GM23248 (cell line): ENCODE data around the gene GNA14. TPM values are rescaled to one million over a fixed set of nuclear protein-coding genes. Genes with fewer than 3 reads are reported as not detected.

ENCODE experiments used
- DNase-seq: peaks from one replicate; pipeline ENCODE4 v3.0.0-alpha.2; 2015
- H2AFZ ChIP-seq: fragments of 200-600 bp; sonication (generic); 2 replicates; pipeline ENCODE4 v1.6.1; 2016; ENCODE audit warnings: antibody characterized with exemption
- H3F3A ChIP-seq: fragments of 200-600 bp; sonication (generic); 2 replicates; pipeline ENCODE4 v1.6.1; 2016; ENCODE audit warnings: mild to moderate bottlenecking, antibody characterized with exemption, mixed run types; ENCODE audit not compliant: insufficient read depth
- H3K27ac ChIP-seq: fragments of 200-600 bp; sonication (generic); 2 replicates; pipeline ENCODE4 v1.5.1; 2016; ENCODE audit warnings: mild to moderate bottlenecking
- H3K27me3 ChIP-seq: fragments of 200-600 bp; sonication (generic); replicated peaks from 2 replicates; pipeline ENCODE4 v1.6.1; 2016; ENCODE audit warnings: mild to moderate bottlenecking; ENCODE audit not compliant: insufficient read depth
- H3K36me3 ChIP-seq: fragments of 200-600 bp; sonication (generic); 2 replicates; pipeline ENCODE4 v1.6.1; 2016; ENCODE audit warnings: low read depth, mild to moderate bottlenecking
- H3K4me1 ChIP-seq: fragments of 200-600 bp; sonication (generic); 2 replicates; pipeline ENCODE4 v1.6.1; 2016; ENCODE audit warnings: mild to moderate bottlenecking; ENCODE audit not compliant: insufficient read depth
- H3K4me2 ChIP-seq: fragments of 200-600 bp; sonication (generic); one replicate; pipeline ENCODE4 v1.6.1; 2016; ENCODE audit warnings: mild to moderate bottlenecking; ENCODE audit not compliant: unreplicated experiment
- H3K4me3 ChIP-seq: fragments of 200-600 bp; sonication (generic); 2 replicates; pipeline ENCODE4 v1.5.1; 2016; ENCODE audit warnings: mild to moderate bottlenecking
- H3K79me2 ChIP-seq: fragments of 200-600 bp; sonication (generic); 2 replicates; pipeline ENCODE4 v1.6.1; 2016; ENCODE audit warnings: mild to moderate bottlenecking; ENCODE audit not compliant: insufficient read depth
- H3K9ac ChIP-seq: fragments of 200-600 bp; sonication (generic); 2 replicates; pipeline ENCODE4 v1.6.1; 2016; ENCODE audit warnings: mild to moderate bottlenecking
- H3K9me2 ChIP-seq: fragments of 200-600 bp; sonication (generic); 2 replicates; pipeline ENCODE4 v1.6.1; 2016; ENCODE audit warnings: mixed run types, mild to moderate bottlenecking, moderate library complexity; ENCODE audit not compliant: insufficient read depth
- H3K9me3 ChIP-seq: fragments of 200-600 bp; sonication (generic); one replicate; pipeline ENCODE4 v1.6.1; 2017; ENCODE audit warnings: low read depth
- H4K20me1 ChIP-seq: fragments of 200-600 bp; sonication (generic); 2 replicates; pipeline ENCODE4 v1.6.0; 2016; ENCODE audit not compliant: insufficient read depth
- EZH2 ChIP-seq: fragments of 200-600 bp; sonication (generic); IDR thresholded peaks from 2 replicates; pipeline ENCODE4 v1.6.1; 2018; ENCODE audit warnings: antibody characterized with exemption, mild to moderate bottlenecking; ENCODE audit not compliant: insufficient read depth, poor library complexity, severe bottlenecking
- EZH2phosphoT487 ChIP-seq: fragments of 200-600 bp; sonication (generic); IDR thresholded peaks from 2 replicates; pipeline ENCODE4 v1.6.1; 2018; ENCODE audit warnings: antibody characterized with exemption, moderate library complexity, mild to moderate bottlenecking, low read depth; ENCODE audit not compliant: insufficient read depth
- WGBS, 2 experiments: methylation state at CpG; one replicate each; pipeline ENCODE4 v1.1.6; 2015 to 2017; ENCODE audit warnings: low lambda C conversion rate in 2 of 2, low coverage in 1 of 2; ENCODE audit errors: missing lambda C conversion rate in 2 of 2; 5-methylcytosine and 5-hydroxymethylcytosine counted together
- in situ Hi-C: fragments of 300-500 bp; cut with MboI; formaldehyde crosslinking; loops from 2 replicates; pipeline ENCODE4 v1.15.0; 2020
- polyA plus RNA-seq: library from polyadenylated mRNA; unstranded; fragments of >200 nt; fragmentation: Nextera tagmentation; extraction: Ambion mirVana; gene quantifications from 2 replicates; pipeline ENCODE4 v1.2.1, GENCODE V29; 2016
- total RNA-seq: library from RNA; depleted of rRNA; stranded (reverse); fragments of >200 nt; shearing (Covaris generic); gene quantifications from 2 replicates; pipeline ENCODE4 v1.2.3, GENCODE V29; 2014

Gene GNA14
- total and polyA plus RNA-seq, 2 experiments from 2014 or later = 0.11 to 0.24 TPM

DNA sequence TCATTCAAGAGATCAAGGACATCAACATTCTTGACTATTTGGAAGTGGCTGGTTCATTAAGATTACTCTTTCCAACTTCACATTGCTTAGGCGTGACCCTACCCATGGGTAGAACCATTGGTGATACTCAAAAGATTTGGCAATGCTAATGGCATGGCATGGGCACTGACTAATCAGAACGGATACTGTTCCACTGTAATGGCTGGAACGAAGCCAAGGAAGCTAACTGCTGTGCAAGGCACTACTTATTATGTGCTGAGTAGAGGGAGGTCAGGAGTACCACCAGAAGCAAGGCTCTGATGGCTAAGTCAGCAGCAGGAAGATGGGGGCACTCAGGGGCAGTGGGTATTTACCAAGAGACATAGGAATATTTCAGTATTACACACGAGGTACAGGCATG is 31.9 kb downstream of the GNA14 start:
- Histone ChIP-seq H3K4me1 (no peaks in the 10 kb centered on the region), H3K4me2 (no peak overlapping the region), H3F3A (no peaks in the 10 kb centered on the region), H4K20me1 (no peaks in the 10 kb centered on the region), H3K36me3 (no peaks in the 10 kb centered on the region), H3K79me2 (no peaks in the 10 kb centered on the region), H2AFZ (no peak overlapping the region), H3K9me3 (no peaks in the 10 kb centered on the region), H3K9me2 (no peaks in the 10 kb centered on the region), H3K27me3 (no peaks in the 10 kb centered on the region), H3K9ac (no peak overlapping the region), H3K27ac (no peak overlapping the region), H3K4me3 (no peak overlapping the region)
- no peak for TF ChIP-seq EZH2phosphoT487
- TF ChIP-seq EZH2 = no peak
- in situ Hi-C loops = no loop called here
- 31 to 37% methylated on average over 4 of the region's 4 CpGs for WGBS, 2 experiments
- DNase-seq = peak; percentile 10

DNA sequence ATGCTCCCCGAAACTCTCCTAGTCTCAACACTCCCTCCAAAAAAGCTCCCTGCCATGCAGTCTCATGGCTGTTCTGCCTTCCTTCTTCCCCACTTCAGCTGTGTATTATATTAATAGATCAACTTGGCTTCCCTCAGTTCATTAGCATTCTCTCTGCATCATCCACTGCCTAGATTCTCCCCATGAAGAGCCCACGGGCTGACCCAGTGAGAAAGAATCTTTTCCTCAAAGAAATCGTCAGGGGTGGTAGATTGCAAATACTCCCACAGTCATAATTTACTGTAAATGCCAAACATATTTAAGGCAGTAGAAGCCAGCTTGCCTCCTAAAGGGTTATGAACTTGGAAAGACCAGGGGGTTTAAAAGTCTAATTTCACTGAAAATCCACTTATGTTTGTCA is 33.5 kb downstream of the GNA14 start:
- Histone ChIP-seq H3K4me1 (no peaks in the 10 kb centered on the region), H4K20me1 (no peaks in the 10 kb centered on the region), H3F3A (no peaks in the 10 kb centered on the region), H3K9ac (no peak overlapping the region), H2AFZ (no peak overlapping the region), H3K36me3 (no peaks in the 10 kb centered on the region), H3K4me2 (no peak overlapping the region), H3K4me3 (no peak overlapping the region), H3K27me3 (no peaks in the 10 kb centered on the region), H3K9me2 (no peaks in the 10 kb centered on the region), H3K27ac (no peak overlapping the region), H3K9me3 (no peaks in the 10 kb centered on the region), H3K79me2 (no peaks in the 10 kb centered on the region)
- DNase-seq = no peak
- in situ Hi-C loops = no loop called here
- 30 to 38% methylated on average over 3 of the region's 3 CpGs for WGBS, 2 experiments
- TF ChIP-seq EZH2phosphoT487 (no peak), EZH2 (no peak)

DNA sequence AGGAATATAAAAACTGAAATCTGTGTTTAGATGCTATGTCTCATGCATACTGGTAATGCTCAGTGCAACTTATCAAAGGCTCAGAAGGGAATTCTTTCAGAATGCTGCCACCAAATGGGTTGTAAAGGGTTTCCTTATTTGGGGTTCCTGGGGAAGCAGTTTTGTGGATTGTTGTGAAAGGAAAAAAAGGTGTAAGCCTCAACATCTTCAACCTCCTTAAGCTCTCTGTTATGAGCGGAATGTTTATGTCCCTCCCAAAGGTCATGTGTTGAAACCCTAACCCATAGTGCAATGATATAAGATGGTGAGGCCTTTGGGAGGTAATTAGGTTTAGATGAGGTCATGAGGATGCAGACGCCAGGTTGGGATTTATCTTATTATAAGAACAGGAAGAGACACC is 41.6 kb downstream of the GNA14 start:
- Histone ChIP-seq H3K4me1 (no peaks in the 10 kb centered on the region), H3K4me2 (no peak overlapping the region), H3K27me3 (peaks cover 5% of the 10 kb centered on the region; the same call in 1 of the 2 replicates), H3K36me3 (no peaks in the 10 kb centered on the region), H3K79me2 (no peaks in the 10 kb centered on the region), H3K9me3 (no peaks in the 10 kb centered on the region), H4K20me1 (no peaks in the 10 kb centered on the region), H3K4me3 (no peak overlapping the region), H2AFZ (no peak overlapping the region), H3K9ac (no peak overlapping the region), H3F3A (no peaks in the 10 kb centered on the region), H3K9me2 (no peaks in the 10 kb centered on the region), H3K27ac (no peak overlapping the region)
- no peak for DNase-seq
- in situ Hi-C loops = no loop called here
- TF ChIP-seq EZH2 (no peak), EZH2phosphoT487 (no peak)
- WGBS, 2 experiments = 42 to 50% methylated on average over 2 of the region's 2 CpGs

DNA sequence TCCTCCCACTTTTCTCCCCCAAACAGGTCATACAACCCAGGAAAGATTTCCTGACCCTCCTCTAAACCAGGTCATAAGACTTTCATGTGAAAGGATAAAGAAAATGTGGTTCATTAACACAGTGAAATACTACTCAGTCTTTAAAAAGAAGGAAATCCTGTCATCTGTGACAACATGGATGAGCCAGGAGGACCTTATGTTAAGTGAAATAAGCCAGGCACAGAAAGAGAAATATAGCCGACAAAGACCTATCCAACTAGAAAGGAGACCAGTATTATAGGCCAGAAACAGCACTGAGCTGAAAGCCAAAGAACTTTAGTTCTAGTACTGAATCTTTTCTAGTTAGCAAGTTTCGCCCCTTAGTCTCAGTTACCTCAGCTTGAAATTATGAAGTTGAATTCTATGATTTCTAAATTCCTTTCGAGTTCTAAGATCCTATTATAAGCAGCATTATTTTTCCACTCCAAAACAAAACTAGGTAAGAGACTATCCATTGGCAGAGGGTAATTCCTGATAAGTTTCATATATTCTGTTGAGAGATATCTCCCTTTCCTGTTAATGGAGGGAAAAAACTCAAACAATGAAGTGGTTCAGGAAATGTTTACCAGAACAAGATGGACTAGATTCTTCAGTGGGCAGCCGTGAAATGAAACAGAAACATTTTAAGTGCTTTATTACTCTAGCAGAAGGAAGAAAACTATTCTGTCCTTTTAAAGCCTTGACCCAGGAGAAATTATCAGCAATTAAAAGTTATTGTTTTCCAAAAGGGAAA is 42.5 kb downstream of the GNA14 start:
- H3K9me3 ChIP-seq = no peaks in the 10 kb centered on the region
- no peaks in the 10 kb centered on the region for H4K20me1 ChIP-seq
- H3K4me2 ChIP-seq = no peak overlapping the region
- H3K4me3 ChIP-seq = no peak overlapping the region
- no peak overlapping the region for H3K27ac ChIP-seq
- WGBS, 2 experiments = 71% methylated on average over 4 of the region's 4 CpGs
- no peaks in the 10 kb centered on the region for H3K36me3 ChIP-seq
- H2AFZ ChIP-seq = no peak overlapping the region
- TF ChIP-seq EZH2phosphoT487 (no peak), EZH2 (no peak)
- in situ Hi-C loops = no loop called here
- H3K9me2 ChIP-seq = no peaks in the 10 kb centered on the region
- DNase-seq = no peak
- H3K9ac ChIP-seq = no peak overlapping the region
- no peaks in the 10 kb centered on the region for H3F3A ChIP-seq
- H3K4me1 ChIP-seq = no peaks in the 10 kb centered on the region
- peaks cover 5% of the 10 kb centered on the region; the same call in 1 of the 2 replicates for H3K27me3 ChIP-seq
- no peaks in the 10 kb centered on the region for H3K79me2 ChIP-seq
